HG03565 (cell line): ENCODE results near the gene FAM107B.
"Not testable (repeated sequence)": the region's sequence is repeated elsewhere in the genome, so short reads cannot be mapped to it uniquely, and the experiment has no call there.

Experiments used
- ATAC-seq: cut with Tn5 transposase; IDR thresholded peaks from one replicate; pipeline ENCODE4 v1.9.1; 2021; ENCODE audit warnings: mild to moderate bottlenecking, moderate library complexity; ENCODE audit not compliant: unreplicated experiment

FAM107B gene

DNA sequence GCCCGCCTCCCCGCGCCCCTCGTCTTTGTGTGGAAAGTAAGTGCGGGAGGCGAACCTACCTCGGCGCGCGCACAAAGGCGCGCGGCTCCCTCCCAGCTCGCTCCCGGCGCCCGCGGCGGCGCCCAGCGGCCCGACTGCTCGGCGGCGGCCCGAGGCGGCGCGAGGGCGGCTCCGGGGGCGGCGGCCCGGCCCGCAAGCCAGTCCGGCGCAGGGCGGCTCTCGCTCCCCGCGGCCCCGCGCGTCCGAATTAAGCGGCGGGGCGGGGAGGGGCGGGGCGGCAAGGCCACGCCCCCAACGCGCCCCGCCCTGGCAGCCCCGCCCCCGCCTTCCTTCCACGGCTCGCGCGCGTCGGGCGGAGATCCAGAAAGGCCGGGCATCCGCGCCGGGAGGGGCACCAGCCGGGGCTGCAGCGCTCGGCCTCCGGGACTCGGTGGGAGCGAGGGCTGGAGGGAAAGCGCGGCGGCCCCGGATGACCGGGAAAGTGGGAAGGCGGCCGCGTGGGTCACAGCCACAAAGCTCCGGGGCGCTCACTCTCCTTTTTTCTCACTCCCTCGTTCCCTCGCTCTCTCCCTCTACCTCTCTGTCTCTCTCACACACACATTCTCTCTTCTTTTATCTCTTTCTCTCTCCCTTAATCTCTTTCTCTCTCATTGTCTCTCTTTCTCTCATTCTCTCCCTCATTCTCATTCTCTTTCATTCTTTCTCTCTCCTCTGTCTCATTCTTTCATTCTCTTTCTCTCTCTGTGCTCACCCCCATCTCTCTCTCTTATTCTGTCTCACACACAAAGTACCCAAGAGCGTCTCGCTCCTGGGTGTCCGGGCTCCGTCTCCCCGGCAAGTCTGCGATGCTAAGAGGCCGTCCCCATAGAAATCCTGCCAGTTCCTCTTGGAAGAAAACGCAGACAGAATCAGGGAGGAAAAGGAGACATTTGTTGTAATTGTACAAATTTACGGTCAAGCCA is 170.2 kb downstream of the FAM107B start:
- peak; percentile 34 for ATAC-seq

DNA sequence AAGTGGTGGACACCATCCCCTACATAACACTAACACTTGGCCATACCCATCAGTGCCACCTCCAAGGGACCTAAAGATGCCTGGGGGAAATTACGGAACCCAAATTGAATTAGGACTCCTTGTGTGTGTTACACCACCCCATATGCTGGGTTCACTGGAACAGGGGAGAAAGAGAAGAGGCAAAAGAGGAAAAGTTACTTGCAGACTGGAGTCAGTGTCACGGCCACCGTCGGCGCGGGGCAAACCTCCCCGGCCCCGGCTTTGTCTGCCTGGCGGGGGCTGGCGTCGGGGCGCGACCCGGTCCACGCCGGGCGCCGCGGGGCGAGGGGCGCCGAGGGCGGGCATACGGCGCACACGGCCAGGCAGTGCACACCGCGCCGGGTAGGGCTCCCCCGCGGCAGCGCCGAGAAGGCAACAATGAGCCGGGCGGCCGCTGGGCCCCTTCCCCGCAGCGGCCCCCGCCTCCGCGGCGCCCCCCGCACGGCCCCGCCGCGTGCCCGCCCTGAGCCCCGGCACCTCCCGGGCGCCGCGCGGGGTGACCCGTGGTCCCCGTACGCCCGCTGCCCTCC is 171.1 kb downstream of the FAM107B start:
- ATAC-seq, result no peak

DNA sequence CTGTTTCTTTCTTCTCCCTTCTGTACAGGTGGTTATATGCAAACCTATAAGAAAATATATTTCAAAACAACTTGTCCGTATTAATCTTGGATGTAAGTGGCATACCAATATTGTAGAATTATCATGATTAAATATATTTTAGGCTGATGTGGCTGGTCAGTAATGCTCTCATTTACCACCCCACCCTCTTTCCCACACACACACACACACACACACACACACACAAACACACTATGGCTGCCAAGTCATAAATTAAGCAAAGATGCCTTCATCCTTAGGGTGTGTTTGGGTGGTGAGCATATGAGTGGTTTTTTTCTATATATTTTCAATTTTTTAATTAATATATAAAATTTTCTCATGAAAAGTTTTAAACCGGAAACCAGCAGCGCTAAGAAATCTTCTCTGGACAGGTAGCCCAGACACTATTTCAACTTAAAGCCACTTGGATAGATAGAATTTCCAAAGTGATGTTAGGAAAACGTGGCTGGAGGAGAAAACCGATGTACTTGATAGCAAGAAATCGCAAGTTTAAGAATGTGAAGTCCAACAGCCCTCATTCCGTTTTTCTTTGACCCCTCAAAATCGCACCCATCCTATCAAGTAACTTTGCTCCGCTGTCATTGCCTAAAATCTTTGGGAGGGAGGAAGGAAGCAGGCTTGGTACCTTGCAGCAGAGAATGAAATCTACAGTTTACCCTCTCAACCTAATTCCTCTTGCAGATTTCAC is 171.7 kb downstream of the FAM107B start:
- no peak for ATAC-seq

DNA sequence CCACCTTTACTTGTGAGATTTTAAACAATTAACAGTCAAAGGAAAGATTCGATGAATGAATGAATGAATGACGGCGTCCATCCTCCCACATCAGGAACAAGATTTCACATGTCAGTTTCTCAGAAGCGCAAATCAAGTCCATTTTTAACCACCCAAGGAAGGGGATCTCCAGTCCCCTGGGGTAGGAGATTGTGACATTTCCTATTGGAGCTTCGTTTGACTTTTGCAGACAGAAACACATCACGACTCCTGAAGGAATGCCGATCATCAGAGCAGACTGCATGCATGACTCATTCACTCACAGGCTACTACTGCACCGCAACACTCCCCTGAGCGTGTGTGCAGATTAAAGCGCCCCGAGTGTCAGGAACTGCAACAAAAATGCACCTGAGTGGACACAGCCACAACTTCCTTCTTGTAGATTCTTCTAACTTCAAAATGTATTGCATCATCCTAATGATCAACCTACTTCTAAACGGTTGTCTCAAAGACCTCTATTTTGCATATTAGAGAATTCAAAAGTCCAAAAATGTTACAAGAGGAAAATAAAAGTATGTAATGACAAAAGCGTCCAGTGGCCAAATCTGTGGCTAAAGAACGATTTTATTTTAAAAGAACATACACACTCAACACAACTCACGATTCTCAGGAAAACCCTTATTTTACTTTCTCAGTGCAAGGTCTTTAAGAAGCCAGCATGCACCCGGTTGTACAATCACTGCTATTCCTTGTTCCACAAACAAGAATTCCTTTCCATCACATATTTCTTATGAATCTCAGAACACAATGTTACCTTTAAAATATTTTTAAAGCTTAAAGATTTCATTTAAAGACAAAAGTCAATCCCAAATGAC is 172.6 kb downstream of the FAM107B start:
- peak; percentile 28 for ATAC-seq

DNA sequence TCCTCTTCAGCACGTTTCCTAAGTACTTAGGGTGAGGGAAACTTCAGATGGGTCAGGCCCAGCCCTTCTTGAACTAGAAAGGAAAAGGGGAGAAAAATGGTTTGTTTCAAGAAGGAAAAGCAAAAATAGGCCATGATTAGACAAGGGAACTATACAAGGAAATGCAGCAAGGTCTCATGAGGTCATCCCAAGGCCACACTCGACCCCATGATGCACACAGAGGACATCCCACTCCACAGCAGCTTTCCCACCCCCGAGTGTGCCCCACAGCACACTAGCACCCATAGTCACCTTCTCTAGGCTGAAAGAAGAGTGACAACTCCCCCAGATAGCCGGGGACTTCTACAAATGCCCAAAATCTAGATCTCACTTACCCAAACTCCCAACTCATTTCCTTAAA is 173.4 kb downstream of the FAM107B start:
- no peak for ATAC-seq

DNA sequence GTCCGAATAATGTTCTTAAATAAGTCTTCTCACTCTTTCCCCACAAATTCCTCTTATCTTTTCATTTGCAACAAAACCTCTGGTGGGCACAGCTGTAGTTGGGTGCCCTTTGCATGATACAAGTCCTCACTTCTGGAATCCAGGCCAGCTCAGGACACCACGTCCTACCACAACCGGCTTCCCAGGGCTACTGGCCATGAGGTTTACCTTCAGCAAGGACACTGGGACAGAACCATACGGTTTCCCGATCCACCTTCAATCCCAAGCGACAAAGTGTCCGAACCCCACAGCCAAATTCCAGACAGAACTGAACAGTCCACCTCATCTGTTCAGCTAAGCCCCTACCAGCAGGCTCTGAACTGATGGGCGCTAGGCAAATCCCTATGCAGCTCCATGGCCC is 174.6 kb downstream of the FAM107B start:
- no peak for ATAC-seq

DNA sequence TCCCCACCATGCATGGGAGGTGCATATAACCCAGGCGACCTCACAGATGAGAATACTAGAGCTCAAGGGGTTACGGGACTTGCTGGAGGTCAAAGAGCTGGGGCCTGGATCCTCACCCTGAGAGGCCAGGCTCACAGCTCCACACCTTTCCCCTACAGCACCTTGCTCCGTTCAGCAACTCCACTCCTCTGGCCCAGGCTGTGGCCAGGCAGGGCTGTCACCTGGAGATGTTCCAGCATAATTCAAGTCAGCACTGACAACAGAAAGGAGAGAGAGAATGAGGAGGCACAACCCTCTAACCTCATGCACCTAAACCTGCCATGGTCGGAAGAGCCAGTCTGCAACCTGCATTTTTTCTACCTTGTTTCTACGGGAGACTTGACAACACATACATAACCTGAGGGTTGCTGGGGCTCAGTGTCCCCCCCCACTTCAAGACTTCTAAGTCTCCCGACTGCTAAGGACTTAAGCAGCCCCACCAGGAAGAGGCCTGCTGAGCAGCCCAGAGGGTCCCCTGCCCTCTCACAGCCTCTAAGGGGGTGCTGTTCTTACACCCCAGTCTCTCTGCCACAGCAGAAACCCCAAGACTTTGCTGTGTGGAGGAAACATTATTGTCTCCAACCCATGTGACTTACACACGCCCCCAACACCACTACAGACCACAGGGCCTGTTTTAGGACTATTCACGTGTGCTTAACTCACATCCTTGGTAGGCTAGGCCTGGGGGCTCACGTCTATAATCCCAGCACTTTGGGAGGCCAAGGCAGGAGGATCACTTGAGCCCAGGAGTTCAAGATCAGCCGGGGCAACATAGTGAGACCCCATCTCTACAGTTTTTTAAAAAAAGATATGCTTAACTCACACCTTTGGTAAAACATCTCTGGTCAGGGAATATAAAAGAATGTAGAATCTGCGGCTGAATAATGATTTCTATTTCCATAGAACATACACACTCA is 175.6 kb downstream of the FAM107B start:
- ATAC-seq, result no peak

DNA sequence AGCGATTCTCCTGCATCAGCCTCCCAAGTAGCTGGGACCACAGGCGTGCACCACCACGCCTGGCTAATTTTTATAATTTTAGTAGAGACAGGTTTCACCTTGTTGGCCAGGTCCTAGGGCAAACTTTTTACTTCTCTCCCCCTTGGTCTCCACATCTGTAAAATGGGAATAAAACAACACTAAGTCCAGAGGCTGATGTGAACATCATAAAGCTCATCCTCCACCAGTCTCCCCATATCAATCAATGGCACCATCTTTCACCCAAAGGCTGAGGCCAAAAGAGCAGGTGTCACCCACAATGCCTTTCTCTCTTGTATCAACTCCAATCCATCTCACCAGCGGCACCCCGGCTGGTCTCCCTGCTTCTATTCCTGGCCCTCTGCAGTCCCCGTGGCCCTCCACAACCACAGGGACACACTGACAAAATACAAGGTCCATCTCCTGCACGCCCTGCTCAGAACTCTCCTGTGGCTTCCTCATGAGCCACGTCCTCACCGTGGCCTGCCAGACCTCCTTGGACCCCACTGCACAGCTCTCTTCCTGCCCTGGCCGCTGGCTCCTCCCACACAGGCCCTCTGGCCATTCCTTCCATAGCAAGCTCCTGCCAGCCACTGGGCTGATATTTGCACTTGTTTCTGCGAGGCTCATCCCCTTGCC is 179.0 kb downstream of the FAM107B start:
- ATAC-seq, result no peak

DNA sequence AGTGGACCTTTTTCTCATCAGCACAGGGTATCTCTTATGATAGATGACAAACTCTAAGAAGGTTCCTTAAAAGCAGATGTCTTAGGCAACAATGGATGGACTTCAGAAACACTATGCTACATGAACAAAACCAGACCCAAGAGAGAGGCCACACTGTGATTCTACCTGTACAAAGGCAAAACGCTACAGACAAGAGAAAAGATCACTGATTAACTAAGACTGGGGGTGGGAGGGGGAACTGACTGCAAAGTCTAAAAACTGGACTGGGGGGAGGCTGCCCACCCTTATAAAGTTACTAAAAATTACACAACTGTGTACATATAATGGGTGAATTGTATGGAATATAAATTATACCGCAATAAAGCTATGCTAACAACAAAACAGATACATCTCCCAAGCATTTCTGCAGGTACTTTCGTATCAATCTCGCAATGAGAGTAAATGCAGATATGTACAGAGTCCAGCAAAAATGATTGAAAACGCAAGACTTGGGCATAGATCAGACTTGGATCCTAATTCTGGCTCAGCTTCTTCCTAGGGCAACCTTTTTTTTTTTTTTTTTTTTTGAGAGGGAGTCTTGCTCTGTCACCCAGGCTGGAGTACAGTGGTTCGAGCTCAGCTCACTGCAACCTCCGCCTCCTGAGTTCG is 179.7 kb downstream of the FAM107B start:
- ATAC-seq, result no peak

DNA sequence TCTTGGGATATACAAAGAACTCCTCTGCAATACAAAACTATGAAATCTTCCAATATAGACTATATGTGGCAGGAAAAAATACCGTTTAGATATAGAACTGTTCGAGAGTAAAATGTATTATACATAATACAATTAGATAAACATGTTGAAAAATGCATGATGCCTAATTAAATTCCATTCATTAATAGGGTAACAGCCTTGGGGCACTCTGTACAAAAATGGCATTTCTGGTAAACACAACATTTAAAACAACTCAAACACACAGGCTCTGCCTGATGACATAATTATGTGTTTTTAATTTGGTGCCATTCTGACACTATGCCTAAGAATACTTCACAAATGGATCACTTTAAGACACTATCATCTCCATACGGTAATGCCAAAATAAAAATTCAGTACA is 180.9 kb downstream of the FAM107B start:
- no peak for ATAC-seq

DNA sequence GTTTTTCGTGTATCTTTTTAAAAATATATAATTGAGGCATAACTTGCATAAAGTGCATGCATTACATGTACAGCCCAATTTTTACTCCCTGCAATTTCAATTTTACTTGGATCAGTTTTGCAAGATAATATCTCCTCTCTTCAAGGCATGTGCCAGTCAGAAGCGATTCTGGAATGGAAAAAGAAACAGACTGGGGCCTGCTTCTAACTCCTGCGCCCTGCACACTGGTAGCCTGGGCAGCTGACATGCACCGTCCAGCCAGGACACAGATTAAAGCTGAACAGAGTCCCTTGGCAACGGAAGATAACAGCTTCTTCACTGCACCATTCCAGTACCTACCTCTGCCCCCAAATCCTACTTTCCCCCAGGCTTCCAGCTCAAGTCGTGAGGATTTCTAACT is 182.1 kb downstream of the FAM107B start:
- ATAC-seq, result no peak

DNA sequence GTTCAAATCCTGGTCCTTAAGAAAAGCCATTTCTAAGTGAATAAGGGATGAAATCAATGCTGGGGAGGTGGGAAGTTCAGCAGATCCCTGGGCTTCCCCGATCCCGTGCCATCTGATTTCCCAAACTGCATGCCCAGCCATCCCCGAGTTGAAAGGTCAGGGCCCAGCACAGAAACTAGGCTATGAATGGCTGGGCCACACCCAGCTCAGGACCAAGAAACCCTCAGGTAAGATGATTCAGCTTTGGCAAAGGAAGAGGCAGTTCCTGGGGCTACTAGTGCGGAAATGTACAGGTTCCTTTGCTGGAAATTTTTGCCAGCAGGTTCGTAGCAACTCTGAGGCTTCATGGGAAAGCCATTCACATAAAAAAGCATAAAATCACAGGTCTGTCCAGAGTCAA is 182.7 kb downstream of the FAM107B start:
- ATAC-seq, result no peak

DNA sequence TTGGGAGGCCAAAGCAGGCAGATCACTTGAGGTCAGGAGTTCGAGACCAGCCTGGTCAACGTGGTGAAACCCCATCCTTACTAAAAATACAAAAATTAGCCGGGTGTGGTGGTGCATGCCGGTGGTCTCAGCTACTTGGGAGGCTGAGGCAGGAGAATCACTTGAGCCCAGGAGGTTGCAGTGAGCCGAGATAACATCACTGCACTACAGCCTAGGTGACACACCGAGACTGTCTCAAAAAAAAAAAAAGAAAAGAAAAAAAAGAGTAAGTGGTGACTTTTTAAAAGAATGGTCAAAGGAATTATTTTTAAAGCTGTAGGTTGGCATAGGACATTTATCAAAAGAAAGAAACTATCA is 185.8 kb downstream of the FAM107B start:
- not testable (repeated sequence) for ATAC-seq

DNA sequence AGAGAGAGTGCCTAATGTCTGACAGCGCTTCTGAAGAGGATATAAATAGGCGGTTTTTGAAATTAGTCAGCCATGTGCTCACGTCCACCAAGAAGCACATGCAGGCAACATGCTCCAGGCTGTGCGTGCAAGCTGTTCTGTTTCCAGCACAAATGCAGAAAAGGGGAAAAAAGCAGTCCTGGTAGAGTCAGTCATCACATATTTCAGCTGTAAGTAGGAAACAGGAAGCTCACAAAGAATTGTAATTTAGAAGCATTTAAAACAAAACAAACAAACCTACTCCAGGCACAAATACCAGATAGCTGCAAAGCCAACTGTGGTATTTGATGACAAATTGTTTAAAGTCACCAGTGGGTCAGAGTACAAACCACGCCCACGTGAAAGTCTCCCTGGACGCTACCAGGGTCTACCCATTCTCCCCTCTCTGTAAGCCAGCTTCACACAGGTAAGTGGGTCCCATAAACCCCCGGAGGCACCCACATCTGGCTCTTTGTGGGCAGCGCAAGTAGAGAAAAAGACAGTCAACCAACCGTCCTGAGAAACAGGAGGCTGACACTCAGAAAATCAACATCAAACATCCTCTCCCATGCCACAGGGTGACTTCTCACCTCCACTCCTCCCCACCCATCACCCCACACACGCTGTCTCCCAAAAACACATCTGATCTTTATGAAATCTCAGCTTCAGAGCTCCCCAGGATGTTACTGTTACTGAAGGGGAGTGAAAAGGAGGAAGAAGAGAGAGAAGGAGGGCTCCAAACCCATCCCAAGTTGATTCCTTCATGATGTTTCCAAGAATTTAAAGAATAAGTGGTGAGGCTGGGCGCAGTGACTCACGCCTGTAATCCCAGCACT is 186.4 kb downstream of the FAM107B start:
- ATAC-seq, result peak; percentile 55

DNA sequence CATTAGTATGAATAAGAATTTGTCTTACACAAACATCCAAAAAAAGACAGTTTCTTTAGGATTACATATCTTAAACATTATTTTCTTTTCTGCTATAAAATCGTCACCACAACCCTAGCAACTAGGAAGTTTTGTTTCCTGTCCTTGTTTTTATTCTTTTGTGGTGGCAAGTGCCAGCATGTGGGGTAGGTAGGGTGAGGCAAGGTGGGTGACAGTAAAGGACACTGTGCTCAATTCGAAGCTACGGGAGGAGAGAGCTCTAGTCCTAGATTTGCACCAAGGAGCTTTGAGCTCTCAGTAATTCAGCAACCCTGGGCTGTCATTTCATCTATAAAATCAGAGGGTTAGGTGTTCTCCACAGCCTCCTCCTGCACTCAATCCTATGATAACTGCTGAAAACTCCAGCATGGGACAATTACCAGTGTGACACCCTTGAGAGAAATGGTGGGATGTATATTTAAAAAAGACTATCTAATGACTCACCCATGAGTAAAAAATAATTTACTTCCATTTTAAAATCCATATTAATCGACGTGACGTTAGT is 187.1 kb downstream of the FAM107B start:
- no peak for ATAC-seq

DNA sequence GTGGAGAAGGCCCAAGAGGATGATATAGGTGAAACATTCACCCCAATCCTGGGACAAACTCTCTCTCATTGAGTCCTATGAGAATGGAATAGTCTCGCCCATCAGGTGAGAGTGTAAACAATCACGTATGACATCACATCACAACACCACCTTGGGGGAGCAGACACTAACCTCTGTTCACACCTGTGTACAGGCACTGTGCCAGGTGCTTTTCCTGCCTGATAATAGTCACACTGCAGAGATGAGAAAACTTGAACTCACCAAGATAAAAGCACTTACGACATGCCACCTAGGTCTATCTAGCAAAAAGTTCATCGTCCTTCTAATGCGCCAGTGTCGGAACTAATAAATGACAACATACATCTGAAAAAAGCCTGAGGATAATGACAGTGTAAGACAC is 187.8 kb downstream of the FAM107B start:
- no peak for ATAC-seq
